Stimulated activated naive CD4-positive, alpha-beta T cell treated with Interleukin-2 at 50 U/mL for 16 hours (primary cell): Measurements from ENCODE around the gene HOXB8.

ENCODE experiments used
- DNase-seq: peaks from one replicate; lab custom pipeline; 2025; lab: John Stamatoyannopoulos, UW

The HOXB8 gene

GRCh38 chr17:48637323-48638260, 22.5 kb upstream of the HOXB8 start:
- DNase-seq = no peak

GRCh38 chr17:48636177-48637018, 21.3 kb upstream of the HOXB8 start:
- DNase-seq = peak; percentile 49

DNA sequence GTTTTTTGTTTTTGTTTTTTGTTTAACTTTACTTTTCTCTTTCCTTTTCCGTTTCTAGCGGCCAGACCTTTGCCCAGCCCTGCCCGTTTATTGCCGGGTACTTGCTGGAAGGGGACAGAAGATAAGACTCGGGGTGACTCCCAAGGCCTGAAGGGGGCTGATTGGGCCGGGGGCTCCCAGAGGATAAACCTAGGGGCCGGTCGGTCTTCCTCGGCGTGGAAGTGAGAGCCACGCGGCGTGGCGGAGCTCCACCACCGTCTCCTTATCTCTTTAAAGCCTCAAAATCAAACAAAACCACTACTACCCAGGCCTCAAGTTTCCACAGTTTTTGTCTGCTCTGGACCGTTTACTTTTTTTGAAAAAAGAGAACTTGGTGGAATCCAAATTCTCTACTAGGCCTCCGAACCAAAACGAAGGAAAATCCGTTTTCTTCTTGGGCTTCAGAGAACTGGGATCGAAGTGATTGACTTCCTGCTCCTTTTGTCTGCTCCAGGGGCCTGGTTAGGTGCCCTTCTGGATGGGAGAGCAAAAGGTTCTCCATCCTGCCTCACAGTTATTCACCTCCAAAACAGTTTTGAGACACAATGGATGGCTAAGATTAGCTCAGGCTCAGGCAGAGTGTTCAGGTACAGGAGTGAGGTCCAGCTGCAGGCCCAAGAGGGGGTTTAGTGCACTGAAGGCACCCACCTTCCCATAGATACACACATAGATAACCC, 19.6 kb upstream of the HOXB8 start:
- DNase-seq = no peak

DNA sequence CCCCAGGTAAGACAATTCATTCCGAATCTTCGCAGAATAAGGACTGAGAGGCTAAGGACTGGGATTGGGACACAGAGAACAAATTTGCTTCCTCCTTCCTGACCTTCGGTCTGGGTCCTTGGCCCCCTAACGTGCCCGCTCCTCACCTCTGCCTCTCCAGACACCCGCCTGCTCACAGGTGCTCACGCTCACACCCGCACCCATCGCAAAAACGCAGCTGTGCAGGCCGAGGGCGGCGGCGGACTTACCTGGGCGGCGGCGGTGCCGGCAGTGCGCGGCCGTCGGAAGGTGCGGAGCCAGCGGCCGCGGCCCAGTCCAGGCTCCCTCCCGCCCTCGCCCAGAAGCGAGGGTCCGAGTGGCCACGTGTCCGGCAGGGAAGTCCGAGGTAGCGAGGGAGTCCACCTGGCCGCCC, 18.2 kb upstream of the HOXB8 start:
- DNase-seq = no peak

GRCh38 chr17:48632579-48633265, 17.6 kb upstream of the HOXB8 start:
- DNase-seq = no peak

GRCh38 chr17:48631693-48632578, 16.8 kb upstream of the HOXB8 start:
- DNase-seq = no peak

- DNase-seq = no peak
Measured at GRCh38 chr17:48630925-48631692, 16.0 kb upstream of the HOXB8 start.

GRCh38 chr17:48630009-48630924, 15.2 kb upstream of the HOXB8 start:
- DNase-seq = no peak

- no peak for DNase-seq
Measured at GRCh38 chr17:48629411-48629759, 14.3 kb upstream of the HOXB8 start.

GRCh38 chr17:48628649-48629410, 13.7 kb upstream of the HOXB8 start:
- no peak for DNase-seq

GRCh38 chr17:48627623-48628521, 12.8 kb upstream of the HOXB8 start:
- DNase-seq = no peak

- no peak for DNase-seq
Measured at GRCh38 chr17:48627118-48627597, 12.1 kb upstream of the HOXB8 start.

- peak; percentile 60 for DNase-seq
Measured at GRCh38 chr17:48626245-48627117, 11.4 kb upstream of the HOXB8 start, which contains the start of gene HOXB9. HOXB9 (minus strand) TSS chr17:48626358; CDS start chr17:48626269, 89 bp downstream.

GRCh38 chr17:48625495-48626244, 10.6 kb upstream of the HOXB8 start:
- peak; percentile 48 for DNase-seq
